ENCODE measurements around the gene MRPL37. TPM values are rescaled to one million over a fixed set of nuclear protein-coding genes. Genes with fewer than 3 reads are reported as not detected.
A peak's percentile ranks its signal among the peaks of the same experiment; 100 is the strongest.

MRPL37 gene
- polyA plus RNA-seq, 1 experiment = 21.0 TPM

- no peak for TF ChIP-seq CTCF (IDR thresholded peaks at IDR 0.05; ENCODE audit: insufficient read depth, low read depth, low read length)
- POLR2A ChIA-PET = no interaction called here
- DNase-seq (ENCODE audit: low read depth) = no peak
- Histone ChIP-seq H3K4me3 (ENCODE audit: low read depth, low read length) (no peak overlapping the region), H3K36me3 (ENCODE audit: control insufficient read depth, insufficient read depth, low read length) (no peaks in the 10 kb centered on the region; the same call in none of the 2 replicates), H3K27me3 (ENCODE audit: control insufficient read depth, insufficient read depth, low read length) (no peaks in the 10 kb centered on the region)
- CTCF ChIA-PET = no interaction called here
These were observed 8.4 kb upstream of the MRPL37 start for GRCh38 chr1:54191525-54191924.

- CTCF ChIA-PET = interaction anchor here (1.1 kb wide), 1 partner anchor 234 kb away, joined by 3 read pairs; no protein-coding TSS in a partner anchor
- H3K27me3 ChIP-seq (ENCODE audit: control insufficient read depth, insufficient read depth, low read length) = no peaks in the 10 kb centered on the region
- DNase-seq (ENCODE audit: low read depth) = no peak
- POLR2A ChIA-PET = no interaction called here
- no peak overlapping the region for H3K4me3 ChIP-seq (ENCODE audit: low read depth, low read length)
- no peaks in the 10 kb centered on the region; the same call in none of the 2 replicates for H3K36me3 ChIP-seq (ENCODE audit: control insufficient read depth, insufficient read depth, low read length)
- TF ChIP-seq CTCF (IDR thresholded peaks at IDR 0.05; ENCODE audit: insufficient read depth, low read depth, low read length) = no peak
These were observed 6.5 kb upstream of the MRPL37 start for GRCh38 chr1:54193453-54193852.

GRCh38 chr1:54199151-54199764, 709 bp upstream of the MRPL37 start:
- ChIA-PET POLR2A (interaction anchor here (0.6 kb wide), 1 partner anchor 21 kb away, joined by 3 read pairs; no protein-coding TSS in a partner anchor), CTCF (interaction anchor here (1.0 to 1.4 kb wide), 4 partner anchors 9 to 77 kb away, joined by 3 to 5 read pairs (median 3); no protein-coding TSS in a partner anchor)
- no peak for DNase-seq (ENCODE audit: low read depth)
- Histone ChIP-seq H3K4me3 (ENCODE audit: low read depth, low read length) (peak overlapping the region; percentile 80), H3K36me3 (ENCODE audit: control insufficient read depth, insufficient read depth, low read length) (no peaks in the 10 kb centered on the region; the same call in 1 of the 2 replicates), H3K27me3 (ENCODE audit: control insufficient read depth, insufficient read depth, low read length) (no peaks in the 10 kb centered on the region)
- TF ChIP-seq CTCF (IDR thresholded peaks at IDR 0.05; ENCODE audit: insufficient read depth, low read depth, low read length) = no peak

- DNase-seq (ENCODE audit: low read depth) = no peak
These were observed 591 bp downstream of the MRPL37 start for GRCh38 chr1:54200519-54200997.

More at GRCh38 chr1:54200519-54200997, 591 bp downstream of the MRPL37 start:
- ChIA-PET POLR2A (interaction anchor here (0.5 kb wide), 1 partner anchor 29 kb away, joined by 3 read pairs; no protein-coding TSS in a partner anchor), CTCF (interaction anchor here (0.6 to 1.0 kb wide), 3 partner anchors 46 to 322 kb away, joined by 3 read pairs; no protein-coding TSS in a partner anchor)
- H3K27me3 ChIP-seq (ENCODE audit: control insufficient read depth, insufficient read depth, low read length) = no peaks in the 10 kb centered on the region
- peaks cover 1% of the 10 kb centered on the region for H3K36me3 ChIP-seq (ENCODE audit: control insufficient read depth, insufficient read depth, low read length)
- no peak for TF ChIP-seq CTCF (IDR thresholded peaks at IDR 0.05; ENCODE audit: insufficient read depth, low read depth, low read length)
- peak overlapping the region; percentile 80 for H3K4me3 ChIP-seq (ENCODE audit: low read depth, low read length)
